GM21367 (cell line): ENCODE measurements around the gene TUBB1.

Experiments used
- ATAC-seq: cut with Tn5 transposase; IDR thresholded peaks from one replicate; pipeline ENCODE4 v1.9.1; 2021; ENCODE audit not compliant: unreplicated experiment

The TUBB1 gene

DNA sequence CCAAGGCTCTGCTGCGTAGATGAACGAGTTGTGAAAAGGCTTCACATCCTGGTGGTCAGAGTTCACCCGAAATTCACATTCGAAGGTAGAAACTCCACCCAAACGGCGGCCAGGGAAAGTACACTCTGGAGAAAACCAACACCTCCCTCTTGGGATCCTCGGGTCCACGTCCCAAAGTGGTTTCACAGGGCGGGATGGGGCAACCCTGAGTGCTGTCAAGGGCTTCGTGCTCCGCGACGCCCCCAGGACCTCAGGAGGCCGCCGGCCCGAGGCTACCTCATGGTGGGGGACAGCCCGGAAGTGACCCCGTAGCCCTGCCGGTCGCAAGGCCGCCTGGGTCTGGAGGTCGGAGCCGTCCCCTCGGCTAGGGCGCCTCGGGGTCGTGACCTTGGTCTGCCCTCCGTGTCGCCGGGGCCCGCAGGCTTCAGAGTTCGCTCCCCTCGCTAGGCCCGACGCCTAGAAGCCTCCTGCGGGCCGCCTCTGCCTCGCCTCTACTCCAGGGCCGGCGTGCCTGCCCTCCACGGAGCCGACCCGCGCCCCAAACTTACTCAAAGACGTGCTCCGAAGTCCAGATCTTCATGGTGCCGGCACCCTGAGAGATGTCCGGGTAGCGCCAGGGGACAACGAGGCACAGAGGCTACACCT lies 23.0 kb downstream of the TUBB1 start, which contains the start of gene PRELID3B:
Gene PRELID3B (minus strand): TSS at position 636 of the 645 bp plus-strand sequence. CDS start 56 bp downstream, at position 580.
- peak; percentile 25 for ATAC-seq

DNA sequence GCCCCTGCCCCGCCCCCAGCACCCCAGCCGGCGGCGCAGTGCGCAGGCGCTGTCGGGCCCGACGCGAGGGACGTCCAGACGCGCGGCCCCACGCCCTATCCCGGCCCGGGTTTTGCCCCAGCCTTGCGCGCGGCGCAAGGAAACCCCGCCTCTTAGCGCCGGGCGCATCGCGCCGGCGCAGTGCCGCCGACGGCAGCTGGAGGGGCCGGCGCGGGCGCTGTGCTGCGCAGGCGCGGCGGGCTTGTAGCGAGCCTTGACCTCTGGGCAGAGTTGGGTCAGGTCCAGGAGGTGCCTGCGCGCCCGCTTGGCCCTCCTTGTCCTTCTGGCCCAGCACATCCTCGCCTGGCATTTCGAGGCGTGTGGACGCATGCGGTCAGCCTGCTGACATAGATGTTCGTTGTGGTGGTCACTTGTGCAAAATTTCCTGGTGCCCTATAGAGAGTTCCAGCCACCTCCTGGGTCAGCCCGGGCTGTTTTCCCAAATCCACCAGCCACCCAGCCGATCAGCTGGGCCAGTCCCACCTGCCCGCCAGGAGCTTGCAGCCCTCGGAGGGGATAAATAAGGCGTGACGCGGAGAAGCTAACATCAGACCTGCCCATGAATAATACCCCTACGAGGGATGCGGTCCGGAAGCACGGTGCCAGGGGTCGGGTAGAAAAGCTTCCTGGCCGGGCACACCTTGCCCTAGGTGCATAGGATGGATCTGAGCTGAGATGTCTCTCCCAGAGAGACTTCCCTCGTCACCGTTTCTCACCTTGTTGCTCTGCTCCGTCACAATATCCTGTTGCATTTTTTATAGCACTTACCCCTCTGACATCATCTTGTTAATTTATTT lies 23.8 kb downstream of the TUBB1 start:
- peak; percentile 84 for ATAC-seq

DNA sequence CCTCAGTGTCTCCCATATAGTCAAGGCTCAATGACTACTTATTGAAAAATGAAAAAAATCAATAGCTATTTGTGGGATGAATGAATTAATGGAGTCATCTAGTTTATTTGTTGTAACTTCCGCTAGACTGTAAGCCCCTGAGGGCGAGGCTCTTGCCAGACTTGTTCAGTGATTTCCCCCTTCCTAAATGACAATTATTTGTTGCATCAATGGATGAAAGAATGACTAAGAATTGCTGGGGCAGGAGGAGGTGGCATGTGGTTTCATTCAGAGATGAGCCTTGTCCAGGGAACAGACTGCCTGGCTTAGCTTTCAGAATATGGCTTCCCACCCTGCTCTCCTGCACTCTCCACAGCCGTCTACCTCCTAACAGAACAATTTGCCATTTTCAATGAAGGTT lies 24.5 kb downstream of the TUBB1 start:
- no peak for ATAC-seq

DNA sequence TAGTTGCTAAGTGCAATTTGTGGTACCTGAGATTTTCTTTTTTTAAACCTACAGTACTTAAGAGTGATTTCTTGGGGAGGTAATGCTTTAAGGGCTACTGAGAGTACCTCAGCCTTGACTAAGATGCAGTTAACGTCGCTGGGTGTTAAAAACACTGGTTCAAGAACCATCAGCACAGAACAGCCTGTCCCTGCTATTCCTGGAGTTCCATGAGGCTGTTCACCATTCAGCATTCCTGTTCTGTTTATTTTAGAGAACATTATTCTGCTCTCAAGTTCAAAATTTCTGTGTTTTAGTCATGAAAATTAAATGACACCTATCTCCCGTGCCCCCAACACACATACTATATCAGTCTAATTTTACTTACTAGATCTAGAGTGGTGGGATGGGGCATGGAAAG lies 25.1 kb downstream of the TUBB1 start:
- ATAC-seq, result no peak

DNA sequence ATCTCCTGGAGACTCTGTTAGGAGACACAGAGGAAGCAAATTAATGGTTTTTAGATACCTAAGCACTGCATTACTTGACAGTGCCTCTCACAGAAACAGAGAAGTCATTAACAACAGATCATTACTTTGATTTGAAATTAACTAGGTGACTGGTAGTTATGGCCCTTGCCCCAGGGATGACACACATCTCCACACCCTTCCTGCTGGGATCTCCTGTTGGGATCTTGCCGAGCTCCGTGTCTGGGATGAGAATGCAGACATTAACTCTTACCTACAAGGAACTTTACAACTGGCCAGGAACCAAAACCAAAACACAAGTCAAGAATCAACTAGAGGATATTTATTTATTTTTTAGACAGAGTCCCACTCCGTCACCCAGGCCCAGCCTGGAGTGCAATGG lies 25.6 kb downstream of the TUBB1 start:
- ATAC-seq, result no peak

DNA sequence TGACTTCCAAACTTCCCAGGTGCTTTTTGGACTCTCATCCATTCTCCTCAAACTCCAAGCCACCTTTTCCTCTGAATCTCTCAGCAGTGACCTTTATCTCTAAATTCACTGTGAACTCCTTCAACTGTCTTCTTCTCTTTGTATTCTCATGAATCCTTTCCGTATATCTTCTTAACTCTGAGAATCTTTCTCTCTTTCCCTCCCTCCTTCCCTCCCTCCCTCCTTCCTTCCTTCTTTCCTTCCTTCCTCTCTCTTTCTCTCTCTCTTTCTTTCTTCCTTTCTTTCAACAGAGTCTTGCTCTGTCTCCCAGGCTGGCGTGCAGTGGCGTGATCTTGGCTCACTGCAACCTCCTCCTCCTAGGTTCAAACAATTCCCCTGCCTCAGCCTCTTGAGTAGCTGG lies 27.6 kb downstream of the TUBB1 start:
- ATAC-seq, result no peak

DNA sequence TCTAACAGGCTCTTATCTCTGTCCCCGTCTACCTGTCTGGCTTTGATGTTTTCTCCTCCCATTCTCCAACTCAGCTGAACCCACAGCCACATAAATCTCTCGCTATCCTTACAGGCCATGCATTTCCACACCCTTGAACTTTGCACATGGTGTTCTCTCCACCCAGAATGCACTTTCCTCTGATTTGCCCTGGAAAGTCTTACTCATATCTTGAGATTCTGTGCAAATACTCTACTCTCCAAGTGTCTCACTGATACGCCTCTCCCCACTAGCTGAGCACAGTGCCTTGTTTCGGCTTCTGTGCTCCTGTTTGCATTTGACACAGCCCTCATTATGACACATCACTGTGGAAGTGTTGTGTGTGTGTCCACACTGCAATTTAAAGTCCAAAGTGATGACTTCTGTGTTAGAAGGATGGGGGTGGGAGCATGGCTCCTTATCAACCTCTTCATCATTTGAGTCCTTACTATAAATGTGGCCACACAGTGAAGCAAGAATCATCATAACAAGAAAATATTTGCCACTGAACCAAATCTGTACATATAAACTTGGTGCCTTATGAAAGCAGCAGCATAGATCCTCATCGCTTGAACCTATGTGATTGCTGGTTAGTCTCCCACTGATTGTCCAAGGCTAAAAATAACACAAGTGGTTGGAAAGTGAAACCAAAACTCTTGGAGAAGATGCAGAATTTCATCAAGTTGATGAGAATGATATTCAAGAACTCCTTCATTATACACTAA lies 28.9 kb downstream of the TUBB1 start:
- ATAC-seq, result no peak

DNA sequence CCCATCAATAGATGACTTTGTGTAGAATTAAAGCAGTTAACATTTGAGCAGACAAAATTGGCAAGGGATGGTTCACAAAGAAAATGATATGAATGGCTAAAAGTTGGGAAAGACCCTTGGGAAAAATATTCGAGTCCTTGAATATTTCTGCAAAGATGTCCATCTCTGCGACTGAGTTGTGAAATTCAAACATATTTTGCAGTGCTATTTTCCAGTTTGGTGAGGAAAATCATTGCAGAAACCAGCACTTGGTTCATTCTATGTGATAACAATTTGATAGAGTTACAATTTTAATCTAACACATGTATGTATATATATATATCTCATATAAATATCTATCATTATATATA lies 29.4 kb downstream of the TUBB1 start:
- no peak for ATAC-seq

DNA sequence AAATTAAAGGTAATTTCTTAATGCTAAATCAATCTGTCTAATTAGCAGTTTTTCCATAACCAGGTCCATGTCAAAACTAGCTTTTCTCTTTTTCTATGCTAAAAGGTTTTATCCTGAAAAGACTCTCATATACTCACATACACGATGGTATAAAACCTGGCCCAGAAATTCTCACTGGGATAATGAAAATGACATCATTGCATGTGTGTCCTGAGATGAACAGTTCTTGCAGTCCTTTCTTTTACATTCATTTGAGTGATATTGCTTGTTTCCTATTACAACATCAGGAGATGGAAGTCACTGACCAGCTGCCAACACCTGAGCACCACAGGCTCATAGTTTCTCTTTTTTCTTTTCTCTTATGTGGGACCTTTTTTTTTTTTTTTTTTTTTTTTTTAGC lies 31.2 kb downstream of the TUBB1 start:
- no peak for ATAC-seq

DNA sequence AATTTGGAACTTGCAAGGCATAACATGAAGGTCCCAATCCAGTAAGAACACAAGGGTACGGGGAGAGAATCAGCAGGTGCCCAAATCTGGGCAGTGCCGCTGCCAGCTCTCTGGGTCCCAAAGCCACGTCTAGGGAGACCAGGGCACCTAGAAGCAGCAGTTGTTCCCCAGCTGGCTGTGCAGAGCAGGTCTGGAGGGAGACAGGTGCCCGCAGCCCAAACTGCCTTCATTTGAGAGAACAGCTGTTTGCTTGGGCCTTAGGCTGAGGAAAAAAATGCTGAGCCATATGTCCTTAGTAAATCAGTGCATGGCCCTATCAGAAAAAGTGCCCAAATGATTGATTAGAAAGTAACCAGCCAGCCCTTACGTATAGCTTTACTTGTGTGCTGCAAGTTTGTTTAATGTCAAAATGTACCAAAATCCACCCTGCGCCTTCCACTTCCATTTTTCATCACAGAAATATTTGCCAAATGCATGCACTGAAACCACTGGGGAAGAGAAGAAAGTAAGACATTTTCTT lies 32.5 kb downstream of the TUBB1 start:
- no peak for ATAC-seq

DNA sequence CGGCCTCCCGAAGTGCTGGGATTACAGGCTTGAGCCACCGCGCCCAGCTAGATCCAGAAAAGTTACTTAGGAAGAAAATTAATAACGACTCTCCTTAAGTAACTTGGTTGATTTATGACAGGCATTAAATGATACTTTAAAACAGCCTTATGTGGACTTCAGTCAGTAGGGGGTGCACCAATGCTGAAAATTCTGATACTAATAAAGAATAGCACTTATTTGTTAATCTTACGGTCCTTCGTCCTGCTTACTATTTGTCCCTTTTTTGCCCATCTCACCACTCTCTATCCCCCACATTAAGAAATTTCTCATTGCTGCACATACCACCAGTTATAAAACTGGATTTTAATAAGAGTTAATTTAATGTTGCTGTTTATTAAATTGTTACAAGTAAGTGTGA lies 36.1 kb downstream of the TUBB1 start:
- ATAC-seq, result no peak

DNA sequence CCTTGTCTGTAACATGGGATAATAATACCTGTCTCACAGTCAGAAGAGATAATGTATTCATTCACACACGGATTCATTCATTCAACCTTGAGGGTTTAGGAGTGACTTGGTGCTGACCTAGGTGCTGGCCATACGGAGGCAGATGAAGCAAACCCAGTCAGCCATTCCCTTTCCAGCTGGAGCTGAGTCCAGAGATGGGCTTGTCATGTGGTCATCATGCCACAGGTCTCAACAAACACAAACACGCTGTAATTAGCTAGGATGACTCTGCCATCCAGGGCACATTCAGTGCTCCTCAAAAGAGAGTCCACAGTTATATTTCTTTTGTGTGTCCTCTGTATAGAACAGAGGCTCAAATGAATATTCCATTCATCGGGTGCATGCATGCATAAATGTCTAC lies 42.9 kb downstream of the TUBB1 start:
- ATAC-seq, result no peak

DNA sequence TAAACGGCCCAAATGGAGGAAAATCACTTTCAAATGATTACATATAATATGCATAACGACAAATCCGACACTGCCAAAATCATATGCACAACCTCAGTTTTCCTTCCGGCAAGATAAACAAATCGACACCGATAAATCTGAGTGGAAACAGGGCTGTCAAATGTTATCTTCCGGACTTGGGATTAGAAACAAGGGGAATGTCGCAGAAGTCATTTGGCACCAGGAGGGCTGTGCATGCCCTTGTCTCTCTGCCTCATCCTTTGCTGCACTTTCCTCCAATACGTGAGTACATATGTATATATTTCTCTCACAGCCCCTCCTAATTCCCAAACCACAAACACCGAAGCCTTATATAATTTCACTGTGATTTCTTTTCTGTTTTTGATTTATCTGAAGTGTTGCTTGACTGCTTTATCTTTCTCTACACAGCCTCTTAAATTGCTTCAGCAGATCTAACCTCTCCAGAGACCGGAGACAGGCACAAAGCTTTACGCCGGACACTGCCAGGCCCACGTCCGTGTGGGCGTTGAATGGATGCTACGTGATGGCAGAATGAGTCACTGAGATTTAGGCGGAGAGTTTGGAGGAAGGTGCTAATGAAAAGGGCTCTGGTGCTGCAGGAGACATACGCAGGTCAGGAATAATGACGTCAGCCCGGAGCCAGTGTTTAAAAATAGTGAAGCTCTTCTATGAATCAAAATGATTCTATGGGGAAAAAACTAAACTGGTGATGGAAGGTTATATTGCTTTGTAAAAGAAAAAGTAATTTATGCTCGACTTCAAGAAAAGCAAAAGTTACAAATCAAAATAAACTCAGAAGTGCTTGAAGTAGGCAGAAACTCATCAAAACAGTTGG lies 44.4 kb downstream of the TUBB1 start:
- no peak for ATAC-seq

DNA sequence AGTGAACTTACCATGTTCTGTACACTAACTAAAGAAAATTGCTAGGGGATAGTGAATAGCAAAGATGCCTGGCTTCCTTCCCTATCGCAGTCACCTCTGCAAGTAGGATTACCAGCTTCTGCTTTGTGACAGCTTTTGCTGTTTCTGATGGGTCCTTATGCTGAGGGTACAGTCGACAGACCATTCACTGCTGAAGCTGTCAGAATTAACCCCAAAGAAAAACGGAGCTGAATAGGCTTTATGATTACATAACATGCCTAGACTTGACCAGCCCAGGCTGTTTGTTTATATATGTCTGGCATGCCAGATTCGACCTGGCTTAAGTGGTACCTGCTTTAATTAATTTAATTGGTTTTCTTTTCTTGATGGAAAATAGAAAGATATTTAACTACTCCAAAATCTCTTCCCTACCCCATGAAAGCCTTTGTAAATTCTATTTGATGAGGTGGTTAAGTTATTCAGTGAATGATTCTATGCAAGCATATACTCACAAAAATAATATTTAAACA lies 45.0 kb downstream of the TUBB1 start:
- no peak for ATAC-seq

DNA sequence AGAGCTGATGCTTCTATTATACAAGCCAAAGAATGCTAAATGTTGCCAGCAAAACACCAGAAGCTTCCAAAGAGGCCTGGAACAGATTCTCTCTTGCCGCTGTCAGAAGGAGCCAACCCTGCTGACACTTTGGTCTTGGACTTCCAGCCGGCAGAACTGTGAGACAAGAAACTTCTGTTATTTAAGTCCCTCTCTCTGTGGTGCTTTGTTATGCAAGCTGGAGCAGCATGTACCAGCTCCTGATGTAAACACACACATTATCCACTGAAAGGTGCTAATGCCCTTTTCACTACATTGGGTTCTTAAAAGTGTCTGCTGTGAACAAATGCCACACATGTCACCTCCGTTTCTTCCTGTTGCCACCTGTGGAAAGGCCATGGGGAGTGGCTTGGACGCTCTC lies 49.3 kb downstream of the TUBB1 start:
- ATAC-seq, result no peak

DNA sequence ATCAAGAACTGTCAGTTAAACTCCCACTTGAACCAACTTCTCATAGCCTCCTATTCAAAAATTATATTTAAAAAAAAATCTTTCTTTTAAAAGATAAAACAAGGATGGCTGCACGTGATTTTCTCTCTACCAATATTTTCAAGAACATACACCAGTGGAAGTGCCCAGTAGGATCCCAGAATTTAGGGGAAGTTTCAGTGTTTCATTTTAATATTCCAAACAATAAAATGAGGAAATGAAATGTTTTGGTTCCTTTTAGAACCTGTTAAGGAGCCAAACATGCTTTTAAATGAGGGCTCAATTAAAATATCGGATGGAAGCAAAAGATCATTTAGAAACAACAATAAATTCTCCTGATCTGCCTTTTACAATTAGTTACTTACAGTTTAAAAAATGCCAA lies 49.8 kb downstream of the TUBB1 start:
- ATAC-seq, result no peak

DNA sequence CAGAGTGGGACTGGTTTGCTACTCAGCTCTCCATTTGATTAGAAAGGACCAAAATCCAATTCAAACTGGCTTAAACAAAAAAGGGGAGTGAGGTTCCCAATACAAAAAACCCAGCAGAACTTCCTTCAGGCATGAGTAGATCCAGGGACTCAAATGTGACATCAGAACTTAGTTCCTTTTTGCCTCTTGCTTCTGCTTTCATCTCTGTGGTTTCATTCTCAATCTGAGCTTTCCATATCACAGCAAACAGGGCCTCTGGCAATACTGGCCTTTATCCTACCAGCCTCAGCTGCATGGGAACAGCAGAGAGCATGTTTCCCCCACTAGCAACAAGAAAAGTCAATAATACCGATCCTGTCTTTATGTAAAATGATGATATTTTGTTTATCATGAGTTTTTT lies 52.0 kb downstream of the TUBB1 start:
- no peak for ATAC-seq

DNA sequence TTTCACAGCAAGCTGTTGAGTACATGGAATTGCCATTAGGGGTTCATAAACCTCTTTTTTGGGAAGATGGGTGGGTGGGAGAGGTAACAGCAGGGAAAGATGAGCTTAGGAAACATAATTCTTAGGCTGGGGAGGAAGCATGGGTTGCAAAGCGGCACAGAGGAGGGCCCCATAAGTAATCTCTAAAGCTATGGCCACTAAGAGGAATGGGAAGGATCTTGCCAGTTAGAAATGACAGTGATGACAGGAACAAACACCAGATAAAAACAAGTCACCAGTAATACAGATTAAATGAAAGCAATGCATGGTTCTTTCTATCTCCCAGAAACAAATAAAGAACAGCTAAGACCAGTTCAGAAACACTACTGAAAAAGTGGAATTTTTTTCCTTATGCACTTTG lies 54.4 kb downstream of the TUBB1 start:
- ATAC-seq, result no peak

DNA sequence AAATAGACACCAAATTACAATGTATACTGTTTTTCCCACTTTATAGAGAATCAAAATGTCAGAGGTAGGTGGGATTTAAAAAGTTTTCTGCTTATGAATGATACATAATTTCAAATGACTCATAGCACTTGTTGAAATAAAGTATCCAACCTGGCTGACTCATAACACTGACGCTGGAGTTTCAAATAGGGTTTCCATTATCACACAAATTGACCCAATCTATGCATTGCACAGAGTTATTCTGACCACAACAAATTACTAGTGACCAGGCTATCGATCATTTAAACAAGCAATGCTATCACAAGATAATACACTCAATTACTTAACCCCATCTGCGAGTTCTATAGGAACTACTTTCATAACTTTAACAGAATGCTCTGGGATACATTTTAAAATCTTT lies 55.2 kb downstream of the TUBB1 start:
- ATAC-seq, result no peak

DNA sequence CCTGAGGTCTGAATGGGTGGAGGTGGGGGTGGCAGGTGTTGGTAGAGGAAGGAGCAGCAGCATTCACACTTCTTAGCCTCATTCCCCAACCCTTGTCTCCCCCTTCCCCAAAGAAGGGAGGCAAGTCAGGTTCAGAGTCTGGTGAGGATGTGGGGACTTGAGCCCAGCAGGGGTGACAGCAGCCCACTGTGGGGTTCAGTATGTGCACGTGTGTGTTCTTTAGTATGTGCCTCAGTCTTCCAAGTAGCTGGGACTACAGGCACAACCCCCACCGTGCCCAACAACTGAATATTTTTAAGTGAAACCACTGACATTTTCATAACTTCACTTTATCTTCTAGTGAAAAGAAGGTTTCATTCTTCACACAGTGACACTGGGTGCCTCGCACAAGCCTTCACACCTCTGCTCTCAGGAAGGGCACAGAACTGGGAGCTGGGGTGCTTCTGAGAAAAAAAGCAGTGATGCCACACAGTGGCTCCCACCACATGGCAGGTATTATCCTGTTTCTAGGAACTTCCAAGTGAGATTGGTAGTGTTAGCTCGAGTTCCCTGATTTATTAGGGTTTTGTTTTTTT lies 56.8 kb downstream of the TUBB1 start:
- no peak for ATAC-seq
